Measurements from ENCODE around the gene ENG.

DNA sequence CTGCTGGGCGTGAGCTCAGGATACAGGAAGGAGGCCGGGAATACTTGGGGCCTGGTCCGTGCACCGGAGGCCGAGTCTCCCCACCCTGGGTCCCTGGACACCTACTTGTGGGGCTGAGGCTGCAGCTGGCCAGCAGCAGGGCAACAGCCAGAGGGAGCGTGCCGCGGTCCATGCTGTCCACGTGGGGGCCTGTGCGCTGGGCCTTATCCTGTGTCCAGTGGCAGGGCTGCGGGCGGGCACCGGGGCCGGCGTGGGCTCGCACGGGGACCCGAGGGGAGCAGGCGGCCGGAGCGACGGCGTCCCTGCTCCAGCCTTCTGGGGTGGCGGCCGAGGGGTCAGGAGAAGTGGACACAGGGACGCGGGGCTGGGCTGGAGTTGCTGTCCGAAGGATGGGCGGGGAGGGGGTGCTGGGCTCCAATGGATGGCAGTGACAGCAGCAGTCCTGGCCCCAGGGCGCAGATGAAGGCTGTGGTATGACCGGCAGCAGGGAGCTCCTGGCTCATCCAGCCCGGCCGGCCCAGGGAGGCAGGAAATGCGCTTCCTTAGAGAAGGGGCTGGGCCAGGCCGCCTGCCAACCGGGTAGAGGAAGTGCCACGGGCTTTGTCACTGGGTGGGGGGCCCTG, at the start of gene ENG:
- TF ChIP-seq, protein P1, sequence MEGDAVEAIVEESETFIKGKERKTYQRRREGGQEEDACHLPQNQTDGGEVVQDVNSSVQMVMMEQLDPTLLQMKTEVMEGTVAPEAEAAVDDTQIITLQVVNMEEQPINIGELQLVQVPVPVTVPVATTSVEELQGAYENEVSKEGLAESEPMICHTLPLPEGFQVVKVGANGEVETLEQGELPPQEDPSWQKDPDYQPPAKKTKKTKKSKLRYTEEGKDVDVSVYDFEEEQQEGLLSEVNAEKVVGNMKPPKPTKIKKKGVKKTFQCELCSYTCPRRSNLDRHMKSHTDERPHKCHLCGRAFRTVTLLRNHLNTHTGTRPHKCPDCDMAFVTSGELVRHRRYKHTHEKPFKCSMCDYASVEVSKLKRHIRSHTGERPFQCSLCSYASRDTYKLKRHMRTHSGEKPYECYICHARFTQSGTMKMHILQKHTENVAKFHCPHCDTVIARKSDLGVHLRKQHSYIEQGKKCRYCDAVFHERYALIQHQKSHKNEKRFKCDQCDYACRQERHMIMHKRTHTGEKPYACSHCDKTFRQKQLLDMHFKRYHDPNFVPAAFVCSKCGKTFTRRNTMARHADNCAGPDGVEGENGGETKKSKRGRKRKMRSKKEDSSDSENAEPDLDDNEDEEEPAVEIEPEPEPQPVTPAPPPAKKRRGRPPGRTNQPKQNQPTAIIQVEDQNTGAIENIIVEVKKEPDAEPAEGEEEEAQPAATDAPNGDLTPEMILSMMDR (IDR thresholded peaks at IDR 0.05), result peak in 1 of 3 experiments; percentile 17
- TF ChIP-seq POLR2A (IDR thresholded peaks at IDR 0.05) (no peak), POLR2AphosphoS5 (IDR thresholded peaks at IDR 0.05; ENCODE audit: insufficient read depth in 1 of 2, low read depth in 1 of 2) (peak in 1 of 2 donors; percentile 69)
